ENCODE measurements around the gene ABCA2. TPM values are rescaled to one million over a fixed set of nuclear protein-coding genes. Genes with fewer than 3 reads are reported as not detected.

Gene ABCA2
- total and polyA plus RNA-seq, 9 of the 15 experiments (the other 6 are each of a cell fraction or from before 2014, with no cell fraction given), result 0.69 to 16.3 (median 6.1) TPM; not detected in 2

GRCh38 chr9:137021979-137022661 lies 5.9 kb downstream of the ABCA2 start (continued):
- TF ChIP-seq CREM (IDR thresholded peaks at IDR 0.05; ENCODE audit: low read depth) (peak; percentile 75), FOXK2 (conservative IDR thresholded peaks at IDR 0.05 in 1 of 2, IDR thresholded peaks at IDR 0.05 in 1 of 2; ENCODE audit: low read depth in 2 of 2) (0 out of 4 replicates have a peak, but pooled peaks of 1 of the 2 experiments have one; percentile 29), ZFP36 (IDR thresholded peaks at IDR 0.05; ENCODE audit: low read depth, low read length, partially characterized antibody) (no peak), MAFK (IDR thresholded peaks at IDR 0.05; ENCODE audit: low read length) (peak; percentile 23; the same call in 1 of the 2 replicates), FIP1L1 (IDR thresholded peaks at IDR 0.05; ENCODE audit: low read depth, low read length, poor library complexity, severe bottlenecking) (peak; percentile 14), RHOXF2B (CRISPR knock-in tag; conservative IDR thresholded peaks at IDR 0.05) (no peak), CBX5 (IDR thresholded peaks at IDR 0.05; ENCODE audit: borderline replicate concordance, low read depth) (no peak), FOXA3 (CRISPR knock-in tag; conservative IDR thresholded peaks at IDR 0.05 in 1 of 2, IDR thresholded peaks at IDR 0.05 in 1 of 2) (no peak), BCL6 (CRISPR knock-in tag; IDR thresholded peaks at IDR 0.05) (no peak), MCM3 (IDR thresholded peaks at IDR 0.05) (no peak), REST (IDR thresholded peaks at IDR 0.05; ENCODE audit: borderline replicate concordance) (peak; percentile 58; the same call in 1 of the 2 replicates), REST (CRISPR knock-in tag; IDR thresholded peaks at IDR 0.05; ENCODE audit: low read depth) (no peak), ZNF76 (CRISPR knock-in tag; IDR thresholded peaks at IDR 0.05; ENCODE audit: borderline replicate concordance) (no peak), ZNF780A (CRISPR knock-in tag; IDR thresholded peaks at IDR 0.05) (no peak), MAZ (CRISPR knock-in tag; conservative IDR thresholded peaks at IDR 0.05 in 1 of 2, IDR thresholded peaks at IDR 0.05 in 1 of 2) (peak; percentile 55 to 77; a peak in 2 of 4 replicates), KAT2B (IDR thresholded peaks at IDR 0.05; ENCODE audit: low read depth, low read length) (no peak), ZBTB34 (CRISPR knock-in tag; IDR thresholded peaks at IDR 0.05) (no peak), L3MBTL2 (IDR thresholded peaks at IDR 0.05) (no peak), CBFB (CRISPR knock-in tag; IDR thresholded peaks at IDR 0.05) (no peak), CCNT2 (IDR thresholded peaks at IDR 0.05; ENCODE audit: borderline replicate concordance, extremely low read depth, insufficient read length, low read depth, low read length) (peak; percentile 51)
